Trophoblast cell (in vitro differentiated cells and primary cell): Measurements from ENCODE around the gene EXT2.

ENCODE experiments used
- DNase-seq, 2 donors: peaks; one replicate each; pipeline ENCODE4 v3.0.0-alpha.2; 2016
- H2AFZ ChIP-seq: 2 replicates; pipeline ENCODE4 v1.6.1; 2013; ENCODE audit warnings: low read length, moderate library complexity, mild to moderate bottlenecking; ENCODE audit not compliant: insufficient read depth, poor library complexity
- H2AK5ac ChIP-seq: 2 replicates; pipeline ENCODE4 v1.6.1; 2013; ENCODE audit warnings: mild to moderate bottlenecking, low read length
- H2BK120ac ChIP-seq: 2 replicates; pipeline ENCODE4 v1.6.1; 2013; ENCODE audit warnings: low read length, mild to moderate bottlenecking, moderate library complexity; ENCODE audit not compliant: insufficient read depth, poor library complexity
- H2BK12ac ChIP-seq: 2 replicates; pipeline ENCODE4 v1.6.1; 2013; ENCODE audit warnings: mild to moderate bottlenecking, low read length, moderate library complexity
- H2BK5ac ChIP-seq: 2 replicates; pipeline ENCODE4 v1.6.1; 2013; ENCODE audit warnings: low read length, low read depth, moderate library complexity, mild to moderate bottlenecking; ENCODE audit not compliant: poor library complexity
- H3K14ac ChIP-seq: 2 replicates; pipeline ENCODE4 v1.6.1; 2013; ENCODE audit warnings: mild to moderate bottlenecking, low read length
- H3K18ac ChIP-seq: 2 replicates; pipeline ENCODE4 v1.6.1; 2013; ENCODE audit warnings: mild to moderate bottlenecking, low read length
- H3K23ac ChIP-seq: 2 replicates; pipeline ENCODE4 v1.6.1; 2013; ENCODE audit warnings: low read length
- H3K27ac ChIP-seq: 2 replicates; pipeline ENCODE4 v1.5.1; 2013; ENCODE audit warnings: low read depth, mild to moderate bottlenecking, inconsistent platforms, low read length, moderate library complexity
- H3K27me3 ChIP-seq: 2 replicates; pipeline ENCODE4 v1.6.1; 2013; ENCODE audit warnings: inconsistent platforms, mild to moderate bottlenecking, low read length, moderate library complexity; ENCODE audit not compliant: insufficient read depth
- H3K36me3 ChIP-seq, 2 experiments: 1 replicate in 1 of 2; 2 replicates in 1 of 2; pipeline ENCODE4 v1.6.1; 2013; ENCODE audit warnings: low read length in 2 of 2, mild to moderate bottlenecking in 2 of 2, moderate library complexity in 1 of 2; ENCODE audit not compliant: insufficient read depth in 2 of 2, control insufficient read depth in 1 of 2
- H3K4ac ChIP-seq: 2 replicates; pipeline ENCODE4 v1.6.1; 2013; ENCODE audit warnings: low read depth, mild to moderate bottlenecking, low read length, moderate library complexity
- H3K4me1 ChIP-seq, 2 experiments: 1 replicate in 1 of 2; 2 replicates in 1 of 2; pipeline ENCODE4 v1.6.1; 2013; ENCODE audit warnings: low read length in 2 of 2, mild to moderate bottlenecking in 2 of 2, moderate library complexity in 1 of 2; ENCODE audit not compliant: insufficient read depth in 2 of 2, control insufficient read depth in 1 of 2
- H3K4me2 ChIP-seq: 2 replicates; pipeline ENCODE4 v1.6.1; 2013; ENCODE audit warnings: inconsistent platforms, mild to moderate bottlenecking, low read length, moderate library complexity
- H3K4me3 ChIP-seq: 2 replicates; pipeline ENCODE4 v1.5.1; 2013; ENCODE audit warnings: mild to moderate bottlenecking, low read depth, low read length, inconsistent platforms
- H3K79me1 ChIP-seq: one replicate; pipeline ENCODE4 v1.6.1; 2013; ENCODE audit warnings: low read length
- H3K79me2 ChIP-seq: 2 replicates; pipeline ENCODE4 v1.6.1; 2013; ENCODE audit warnings: low read length, mild to moderate bottlenecking; ENCODE audit not compliant: control insufficient read depth, insufficient read depth, poor library complexity
- H3K9ac ChIP-seq: 2 replicates; pipeline ENCODE4 v1.6.1; 2013; ENCODE audit warnings: mild to moderate bottlenecking, low read length
- H3K9me3 ChIP-seq: 2 replicates; pipeline ENCODE4 v1.6.1; 2013; ENCODE audit warnings: low read depth, mild to moderate bottlenecking, control low read depth, inconsistent platforms, low read length; ENCODE audit not compliant: insufficient read depth
- H4K12ac ChIP-seq: 2 replicates; pipeline ENCODE4 v1.6.1; 2013; ENCODE audit warnings: low read depth, mild to moderate bottlenecking, low read length, moderate library complexity
- H4K8ac ChIP-seq: 2 replicates; pipeline ENCODE4 v1.6.1; 2013; ENCODE audit warnings: low read depth, mild to moderate bottlenecking, low read length, moderate library complexity
- H4K91ac ChIP-seq: one replicate; pipeline ENCODE4 v1.6.1; 2013; ENCODE audit warnings: low read depth, mild to moderate bottlenecking, low read length, moderate library complexity
- WGBS: extraction: QIAGEN DNeasy Blood & Tissue Kit; methylation state at CpG from one replicate; pipeline ENCODE4 v1.1.7; 2013; ENCODE audit warnings: missing lambda C conversion rate; ENCODE audit not compliant: insufficient read length, insufficient coverage; ENCODE audit errors: extremely low coverage; 5-methylcytosine and 5-hydroxymethylcytosine counted together

Gene EXT2

GRCh38 chr11:44145011-44145775, 49.7 kb downstream of the EXT2 start:
- no CpG with 5 or more reads among the region's 3 CpGs for WGBS
- Histone ChIP-seq H2AK5ac (no peak overlapping the region), H3K4me2 (no peak overlapping the region), H4K12ac (no peak overlapping the region), H2BK12ac (no peak overlapping the region), H3K9ac (no peak overlapping the region), H3K23ac (no peak overlapping the region), H3K18ac (no peak overlapping the region), H3K9me3 (no peaks in the 10 kb centered on the region), H3K4me3 (no peak overlapping the region), H3K27ac (no peak overlapping the region), H2BK5ac (no peak overlapping the region), H3K14ac (no peak overlapping the region), H3K4ac (no peak overlapping the region), H3K27me3 (no peaks in the 10 kb centered on the region), H2BK120ac (no peak overlapping the region), H3K79me2 (no peaks in the 10 kb centered on the region), H3K79me1 (no peaks in the 10 kb centered on the region), H4K91ac (no peak overlapping the region), H4K8ac (no peak overlapping the region), H3K4me1 (no peaks in the 10 kb centered on the region), H2AFZ (no peak overlapping the region), H3K36me3 (no peaks in the 10 kb centered on the region)
- DNase-seq, result no peak

GRCh38 chr11:44146931-44147330, 51.5 kb downstream of the EXT2 start:
- Histone ChIP-seq H2AK5ac (no peak overlapping the region), H3K79me2 (no peaks in the 10 kb centered on the region)
- no CpG with 5 or more reads among the region's 2 CpGs for WGBS

GRCh38 chr11:44147751-44148150, 52.3 kb downstream of the EXT2 start:
- H4K91ac ChIP-seq, result no peak overlapping the region
- no peak overlapping the region for H2BK5ac ChIP-seq
- no peak overlapping the region for H3K27ac ChIP-seq
- no CpG with 5 or more reads among the region's 3 CpGs for WGBS
- H3K4ac ChIP-seq, result no peak overlapping the region
- no peaks in the 10 kb centered on the region for H3K36me3 ChIP-seq
- no peak overlapping the region for H3K23ac ChIP-seq
- no peak overlapping the region for H2BK120ac ChIP-seq
- no peak for DNase-seq
- H3K9me3 ChIP-seq, result no peaks in the 10 kb centered on the region
- H3K9ac ChIP-seq, result no peak overlapping the region
- no peaks in the 10 kb centered on the region for H3K4me1 ChIP-seq
- no peak overlapping the region for H2BK12ac ChIP-seq
- H3K18ac ChIP-seq, result no peak overlapping the region
- H3K27me3 ChIP-seq, result no peaks in the 10 kb centered on the region
- H3K79me2 ChIP-seq, result no peaks in the 10 kb centered on the region
- no peaks in the 10 kb centered on the region for H3K79me1 ChIP-seq
- H4K8ac ChIP-seq, result no peak overlapping the region
- H2AK5ac ChIP-seq, result no peak overlapping the region
- no peak overlapping the region for H3K4me3 ChIP-seq
- H3K4me2 ChIP-seq, result no peak overlapping the region
- H2AFZ ChIP-seq, result no peak overlapping the region
- no peak overlapping the region for H4K12ac ChIP-seq
- no peak overlapping the region for H3K14ac ChIP-seq

More at GRCh38 chr11:44146931-44147330, 51.5 kb downstream of the EXT2 start:
- Histone ChIP-seq H2BK12ac (no peak overlapping the region), H3K18ac (no peak overlapping the region), H3K27ac (no peak overlapping the region), H3K4me1 (no peaks in the 10 kb centered on the region), H2BK120ac (no peak overlapping the region), H3K79me1 (no peaks in the 10 kb centered on the region), H2AFZ (no peak overlapping the region), H3K4me2 (no peak overlapping the region), H3K14ac (no peak overlapping the region), H4K12ac (no peak overlapping the region), H3K27me3 (no peaks in the 10 kb centered on the region), H3K9ac (no peak overlapping the region), H3K36me3 (no peaks in the 10 kb centered on the region), H3K23ac (no peak overlapping the region), H3K4ac (no peak overlapping the region), H3K4me3 (no peak overlapping the region), H3K9me3 (no peaks in the 10 kb centered on the region), H2BK5ac (no peak overlapping the region), H4K91ac (no peak overlapping the region), H4K8ac (no peak overlapping the region)
- DNase-seq, result no peak

- H3K27ac ChIP-seq, result no peak overlapping the region
- H3K4ac ChIP-seq, result no peak overlapping the region
- H4K8ac ChIP-seq, result no peak overlapping the region
- H3K14ac ChIP-seq, result no peak overlapping the region
- H2BK120ac ChIP-seq, result no peak overlapping the region
- H4K91ac ChIP-seq, result no peak overlapping the region
- H2AK5ac ChIP-seq, result no peak overlapping the region
- H3K4me1 ChIP-seq, result no peaks in the 10 kb centered on the region
- no peaks in the 10 kb centered on the region for H3K9me3 ChIP-seq
- no peak overlapping the region for H3K4me3 ChIP-seq
- no peaks in the 10 kb centered on the region for H3K79me1 ChIP-seq
- H4K12ac ChIP-seq, result no peak overlapping the region
- H3K18ac ChIP-seq, result no peak overlapping the region
- no peak overlapping the region for H2BK5ac ChIP-seq
- no peak overlapping the region for H3K4me2 ChIP-seq
- H3K79me2 ChIP-seq, result no peaks in the 10 kb centered on the region
- H3K9ac ChIP-seq, result no peak overlapping the region
- no peak overlapping the region for H2AFZ ChIP-seq
- no CpG with 5 or more reads among the region's 2 CpGs for WGBS
- no peaks in the 10 kb centered on the region for H3K27me3 ChIP-seq
- no peak overlapping the region for H3K23ac ChIP-seq
- no peak overlapping the region for H2BK12ac ChIP-seq
- DNase-seq, result no peak
- H3K36me3 ChIP-seq, result no peaks in the 10 kb centered on the region
These were observed 54.2 kb downstream of the EXT2 start for GRCh38 chr11:44149651-44150050.
